GM10248 (cell line): ENCODE results near the gene DCHS1.

ENCODE experiments used
- CTCF ChIA-PET: fragments of 300-600 bp; sonication (Branson Sonifier 250); formaldehyde crosslinking; extraction: SDS; loops from one replicate; lab custom pipeline; 2021; ENCODE audit warnings: antibody characterized with exemption; lab: Yijun Ruan, JAX
- POLR2A ChIA-PET: fragments of 350-650 bp; sonication (Branson Sonifier 250); formaldehyde crosslinking; extraction: SDS; loops from one replicate; lab custom pipeline; 2020; ENCODE audit warnings: antibody characterized with exemption; lab: Yijun Ruan, JAX
- DNase-seq: peaks from one replicate; pipeline ENCODE4 v3.0.0; 2012; ENCODE audit errors: extremely low spot score
- CTCF ChIP-seq: IDR thresholded peaks from 2 replicates; pipeline ENCODE4 v1.5.1; 2012; ENCODE audit warnings: mild to moderate bottlenecking, low read depth; ENCODE audit errors: extremely low read depth, missing control alignments, control extremely low read depth

The DCHS1 gene

GRCh38 chr11:6598555-6598954, 57.1 kb downstream of the DCHS1 start:
- ChIA-PET CTCF (interaction anchor here (0.7 to 1.6 kb wide), 7 partner anchors 14 to 214 kb away, joined by 3 to 6 read pairs (median 3); partner anchors contain the start of genes MRPL17 and TAF10), POLR2A (no interaction called here)
- no peak for DNase-seq
- no peak for TF ChIP-seq CTCF

GRCh38 chr11:6596239-6596877, 59.3 kb downstream of the DCHS1 start:
- CTCF ChIA-PET, result interaction anchor here (0.9 to 4.3 kb wide), 8 partner anchors 9 to 218 kb away, joined by 3 to 15 read pairs (median 4); partner anchors contain the start of gene TAF10
- TF ChIP-seq CTCF, result no peak
- POLR2A ChIA-PET, result interaction anchor here (0.6 kb wide), 1 partner anchor 115 kb away, joined by 3 read pairs; the partner anchor contains the start of genes ARFIP2 and TIMM10B
- no peak for DNase-seq

GRCh38 chr11:6594142-6594768, 61.4 kb downstream of the DCHS1 start:
- DNase-seq, result no peak
- ChIA-PET POLR2A (interaction anchor here (0.7 kb wide), 1 partner anchor 204 kb away, joined by 3 read pairs; the partner anchor contains the start of gene SMPD1), CTCF (interaction anchor here (0.8 to 4.3 kb wide), 8 partner anchors 10 to 215 kb away, joined by 3 to 15 read pairs (median 4); partner anchors contain the start of genes ILK and TAF10)
- no peak for TF ChIP-seq CTCF

- no peak for DNase-seq
- POLR2A ChIA-PET, result no interaction called here
- no peak for TF ChIP-seq CTCF
- CTCF ChIA-PET, result interaction anchor here (1.0 to 1.4 kb wide), 3 partner anchors 8 to 98 kb away, joined by 3 to 10 read pairs (median 3); no protein-coding TSS in a partner anchor
Observed at GRCh38 chr11:6588018-6588417, 67.6 kb downstream of the DCHS1 start.

- no peak for DNase-seq
- POLR2A ChIA-PET, result no interaction called here
- TF ChIP-seq CTCF, result no peak
- CTCF ChIA-PET, result interaction anchor here (1.0 to 1.4 kb wide), 4 partner anchors 9 to 97 kb away, joined by 3 to 10 read pairs (median 4); no protein-coding TSS in a partner anchor
Observed at GRCh38 chr11:6587360-6587953, 68.2 kb downstream of the DCHS1 start.

- CTCF ChIA-PET, result interaction anchor here (1.0 to 1.4 kb wide), 4 partner anchors 10 to 97 kb away, joined by 3 to 10 read pairs (median 4); no protein-coding TSS in a partner anchor
- TF ChIP-seq CTCF, result no peak
- no peak for DNase-seq
- POLR2A ChIA-PET, result interaction anchor here (0.6 kb wide), 1 partner anchor 80 kb away, joined by 5 read pairs; no protein-coding TSS in a partner anchor
Observed at GRCh38 chr11:6586434-6587359, 68.9 kb downstream of the DCHS1 start.
